LNCaP clone FGC (cell line): ENCODE results near the gene ITPR1.

Experiments
- DNase-seq: peaks from one replicate; pipeline ENCODE4 v3.0.0-alpha.2; 2011; ENCODE audit warnings: low read depth
- H3K4me3 ChIP-seq: 2 replicates; pipeline ENCODE4 v1.5.1; 2011; ENCODE audit warnings: mild to moderate bottlenecking, low read depth, low read length, control low read depth
- TF ChIP-seq, protein P1 (sequence below): IDR thresholded peaks from 2 replicates; pipeline ENCODE4 v1.5.1; 2012; ENCODE audit warnings: mild to moderate bottlenecking; ENCODE audit not compliant: control insufficient read depth, insufficient read depth; ENCODE audit errors: extremely low read depth

ITPR1 gene

GRCh38 chr3:4806535-4807108 lies 313.5 kb downstream of the ITPR1 start:
- TF ChIP-seq, protein P1, sequence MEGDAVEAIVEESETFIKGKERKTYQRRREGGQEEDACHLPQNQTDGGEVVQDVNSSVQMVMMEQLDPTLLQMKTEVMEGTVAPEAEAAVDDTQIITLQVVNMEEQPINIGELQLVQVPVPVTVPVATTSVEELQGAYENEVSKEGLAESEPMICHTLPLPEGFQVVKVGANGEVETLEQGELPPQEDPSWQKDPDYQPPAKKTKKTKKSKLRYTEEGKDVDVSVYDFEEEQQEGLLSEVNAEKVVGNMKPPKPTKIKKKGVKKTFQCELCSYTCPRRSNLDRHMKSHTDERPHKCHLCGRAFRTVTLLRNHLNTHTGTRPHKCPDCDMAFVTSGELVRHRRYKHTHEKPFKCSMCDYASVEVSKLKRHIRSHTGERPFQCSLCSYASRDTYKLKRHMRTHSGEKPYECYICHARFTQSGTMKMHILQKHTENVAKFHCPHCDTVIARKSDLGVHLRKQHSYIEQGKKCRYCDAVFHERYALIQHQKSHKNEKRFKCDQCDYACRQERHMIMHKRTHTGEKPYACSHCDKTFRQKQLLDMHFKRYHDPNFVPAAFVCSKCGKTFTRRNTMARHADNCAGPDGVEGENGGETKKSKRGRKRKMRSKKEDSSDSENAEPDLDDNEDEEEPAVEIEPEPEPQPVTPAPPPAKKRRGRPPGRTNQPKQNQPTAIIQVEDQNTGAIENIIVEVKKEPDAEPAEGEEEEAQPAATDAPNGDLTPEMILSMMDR: no peak
- no peak overlapping the region for H3K4me3 ChIP-seq
- no peak for DNase-seq

- TF ChIP-seq, protein P1: no peak
- DNase-seq: no peak
- no peak overlapping the region for H3K4me3 ChIP-seq
These were observed 314.5 kb downstream of the ITPR1 start for GRCh38 chr3:4807381-4808280.

- H3K4me3 ChIP-seq: no peak overlapping the region
- TF ChIP-seq, protein P1: no peak
- no peak for DNase-seq
These were observed 315.5 kb downstream of the ITPR1 start for GRCh38 chr3:4808637-4809036.

- H3K4me3 ChIP-seq: no peak overlapping the region
- TF ChIP-seq, protein P1: no peak
- DNase-seq: no peak
These were observed 316.8 kb downstream of the ITPR1 start for GRCh38 chr3:4809922-4810321.

DNA sequence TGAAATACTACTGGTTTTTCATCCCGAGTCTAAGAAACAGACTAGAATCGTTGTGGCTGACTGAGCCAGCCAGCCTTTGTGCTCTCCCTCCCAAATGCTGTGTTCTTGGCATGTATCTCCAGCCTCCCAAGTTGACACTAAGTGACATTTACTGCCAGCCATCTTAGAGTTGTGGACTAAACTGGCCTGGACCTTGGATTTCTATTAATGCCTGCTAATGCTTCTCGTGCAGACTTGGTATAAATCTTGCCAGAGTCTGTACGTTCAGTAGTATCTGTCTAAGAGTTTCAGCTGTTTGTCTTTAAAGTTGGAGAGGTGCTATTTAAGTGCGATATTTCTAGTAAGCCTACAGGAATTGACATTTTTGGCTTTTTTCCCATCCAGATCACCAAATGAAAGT lies 319.4 kb downstream of the ITPR1 start:
- DNase-seq: no peak
- TF ChIP-seq, protein P1: no peak

GRCh38 chr3:4813909-4814304 lies 320.8 kb downstream of the ITPR1 start:
- H3K4me3 ChIP-seq: no peak overlapping the region
- no peak for DNase-seq
- TF ChIP-seq, protein P1: no peak

More for the DNA sequence above, 319.4 kb downstream of the ITPR1 start:
- no peak overlapping the region for H3K4me3 ChIP-seq
